Nephron (organoid): Measurements from ENCODE around the gene TMEM45B.

Experiments used
- H3K27ac Mint-ChIP-seq, 3 experiments: 2 replicates each; pipeline ENCODE4 v1.8.0; 2020; ENCODE audit warnings: mixed read lengths in 3 of 3, mild to moderate bottlenecking in 2 of 3, moderate library complexity in 1 of 3
- H3K27me3 Mint-ChIP-seq: 2 replicates; pipeline ENCODE4 v1.8.0; 2021; ENCODE audit warnings: low read depth, mild to moderate bottlenecking, moderate library complexity, mixed read lengths
- H3K36me3 Mint-ChIP-seq: 2 replicates; pipeline ENCODE4 v1.8.0; 2020; ENCODE audit warnings: low read depth, mixed read lengths
- H3K4me1 Mint-ChIP-seq: 2 replicates; pipeline ENCODE4 v1.8.0; 2020; ENCODE audit warnings: mixed read lengths
- H3K4me3 Mint-ChIP-seq, 3 experiments: 2 replicates each; pipeline ENCODE4 v1.8.0; 2020; ENCODE audit warnings: mild to moderate bottlenecking in 3 of 3, mixed read lengths in 3 of 3, moderate library complexity in 2 of 3
- H3K9me3 Mint-ChIP-seq: 2 replicates; pipeline ENCODE4 v1.8.0; 2020; ENCODE audit warnings: mixed read lengths
- CTCF ChIP-seq, 3 experiments: fragments of 200-600 bp; sonication (generic); IDR thresholded peaks; one replicate each; pipeline ENCODE4 v1.5.0; 2021; ENCODE audit warnings: antibody characterized with exemption in 3 of 3; ENCODE audit not compliant: unreplicated experiment in 3 of 3

Gene TMEM45B

DNA sequence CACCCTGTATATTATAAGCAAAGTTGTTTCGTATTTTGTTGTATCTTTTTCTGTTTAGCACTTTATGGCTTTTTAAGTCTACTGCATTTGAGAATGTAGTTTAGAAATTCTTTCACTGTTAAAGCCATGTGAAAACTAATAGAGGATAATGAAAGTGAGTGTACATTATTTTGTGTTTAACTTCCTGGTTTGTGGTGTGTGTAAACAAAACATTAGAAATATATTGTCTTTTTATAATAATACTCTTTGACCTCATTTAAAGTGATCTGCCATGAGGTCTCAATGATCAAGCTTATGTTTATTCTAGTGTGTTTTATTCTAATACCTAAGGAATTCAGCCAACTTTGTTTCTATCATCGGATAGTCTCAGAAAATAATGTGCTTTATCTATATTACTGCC, 27.4 kb upstream of the TMEM45B start:
- Mint-ChIP-seq H3K27ac (no peak overlapping the region), H3K36me3 (no peaks in the 10 kb centered on the region), H3K4me1 (no peaks in the 10 kb centered on the region), H3K27me3 (no peaks in the 10 kb centered on the region), H3K9me3 (peaks cover 3% of the 10 kb centered on the region), H3K4me3 (no peak overlapping the region)
- TF ChIP-seq CTCF (IDR thresholded peaks at IDR 0.05; ENCODE audit: unreplicated experiment in 3 of 3): no peak

GRCh38 chr11:129790106-129790505, 25.5 kb upstream of the TMEM45B start:
- H3K9me3 Mint-ChIP-seq: peaks cover 7% of the 10 kb centered on the region
- no peaks in the 10 kb centered on the region for H3K27me3 Mint-ChIP-seq
- no peak overlapping the region for H3K27ac Mint-ChIP-seq
- no peak overlapping the region for H3K4me3 Mint-ChIP-seq
- TF ChIP-seq CTCF (IDR thresholded peaks at IDR 0.05; ENCODE audit: unreplicated experiment in 3 of 3): no peak
- no peaks in the 10 kb centered on the region for H3K4me1 Mint-ChIP-seq
- H3K36me3 Mint-ChIP-seq: peaks cover 4% of the 10 kb centered on the region

- no peak for TF ChIP-seq CTCF (IDR thresholded peaks at IDR 0.05; ENCODE audit: unreplicated experiment in 3 of 3)
- Mint-ChIP-seq H3K4me3 (no peak overlapping the region), H3K27me3 (no peaks in the 10 kb centered on the region), H3K36me3 (peaks cover 4% of the 10 kb centered on the region), H3K4me1 (no peaks in the 10 kb centered on the region), H3K27ac (no peak overlapping the region), H3K9me3 (peaks cover 14% of the 10 kb centered on the region)
These were observed 24.1 kb upstream of the TMEM45B start for GRCh38 chr11:129791515-129791914.

GRCh38 chr11:129792663-129793062, 23.0 kb upstream of the TMEM45B start:
- H3K4me3 Mint-ChIP-seq: no peak overlapping the region
- H3K36me3 Mint-ChIP-seq: peaks cover 4% of the 10 kb centered on the region
- no peak overlapping the region for H3K27ac Mint-ChIP-seq
- H3K27me3 Mint-ChIP-seq: no peaks in the 10 kb centered on the region
- H3K4me1 Mint-ChIP-seq: no peaks in the 10 kb centered on the region
- H3K9me3 Mint-ChIP-seq: peaks cover 14% of the 10 kb centered on the region
- no peak for TF ChIP-seq CTCF (IDR thresholded peaks at IDR 0.05; ENCODE audit: unreplicated experiment in 3 of 3)

DNA sequence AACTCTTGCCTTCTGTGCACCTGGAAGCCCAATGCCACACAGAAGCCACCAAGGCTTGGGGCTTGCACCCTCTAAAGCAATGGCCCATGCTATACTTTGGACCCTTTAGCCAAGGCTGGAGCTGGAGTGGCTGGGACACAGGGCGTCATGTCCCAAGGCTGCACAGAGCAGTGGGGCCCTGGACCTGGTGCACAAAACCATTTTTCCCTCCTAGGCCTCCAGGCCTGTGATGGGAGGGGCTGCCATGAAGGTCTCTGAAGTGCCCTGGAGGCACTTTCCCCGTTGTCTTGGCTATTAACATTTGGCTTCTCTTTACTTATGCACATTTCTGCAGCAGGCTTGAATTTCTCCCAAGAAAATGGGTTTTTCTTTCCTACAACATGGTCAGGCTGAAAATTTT, 20.6 kb upstream of the TMEM45B start:
- Mint-ChIP-seq H3K4me1 (no peaks in the 10 kb centered on the region), H3K4me3 (no peak overlapping the region), H3K27ac (no peak overlapping the region)

More for the DNA sequence above, 20.6 kb upstream of the TMEM45B start:
- peaks cover 4% of the 10 kb centered on the region for H3K36me3 Mint-ChIP-seq
- peaks cover 27% of the 10 kb centered on the region for H3K9me3 Mint-ChIP-seq
- no peak for TF ChIP-seq CTCF (IDR thresholded peaks at IDR 0.05; ENCODE audit: unreplicated experiment in 3 of 3)
- no peaks in the 10 kb centered on the region for H3K27me3 Mint-ChIP-seq
